Nephron (organoid): ENCODE results near the gene PNPLA7.

Source experiments
- H3K27ac Mint-ChIP-seq, 3 experiments: 2 replicates each; pipeline ENCODE4 v1.8.0; 2020; ENCODE audit warnings: mixed read lengths in 3 of 3, mild to moderate bottlenecking in 2 of 3, moderate library complexity in 1 of 3
- H3K27me3 Mint-ChIP-seq: 2 replicates; pipeline ENCODE4 v1.8.0; 2021; ENCODE audit warnings: low read depth, mild to moderate bottlenecking, moderate library complexity, mixed read lengths
- H3K36me3 Mint-ChIP-seq: 2 replicates; pipeline ENCODE4 v1.8.0; 2020; ENCODE audit warnings: low read depth, mixed read lengths
- H3K4me1 Mint-ChIP-seq: 2 replicates; pipeline ENCODE4 v1.8.0; 2020; ENCODE audit warnings: mixed read lengths
- H3K4me3 Mint-ChIP-seq, 3 experiments: 2 replicates each; pipeline ENCODE4 v1.8.0; 2020; ENCODE audit warnings: mild to moderate bottlenecking in 3 of 3, mixed read lengths in 3 of 3, moderate library complexity in 2 of 3
- H3K9me3 Mint-ChIP-seq: 2 replicates; pipeline ENCODE4 v1.8.0; 2020; ENCODE audit warnings: mixed read lengths
- TF ChIP-seq, protein P1 (sequence below), 3 experiments: fragments of 200-600 bp; sonication (generic); IDR thresholded peaks; one replicate each; pipeline ENCODE4 v1.5.0; 2021; ENCODE audit warnings: antibody characterized with exemption in 3 of 3; ENCODE audit not compliant: unreplicated experiment in 3 of 3

PNPLA7 gene

GRCh38 chr9:137459152-137459600 lies 91.0 kb downstream of the PNPLA7 start, which contains the start of gene NSMF:
Gene NSMF, minus strand, starts transcription at chr9:137459334. Its CDS starts 232 bp downstream, at chr9:137459102.
- H3K27me3 Mint-ChIP-seq, result peaks cover 16% of the 10 kb centered on the region
- H3K27ac Mint-ChIP-seq, result peak within 1 kb of the TSS in 1 of 3 experiments; percentile 26
- H3K4me3 Mint-ChIP-seq, result peak within 1 kb of the TSS; percentile 66 to 71 (median 68)
- TF ChIP-seq, protein P1, sequence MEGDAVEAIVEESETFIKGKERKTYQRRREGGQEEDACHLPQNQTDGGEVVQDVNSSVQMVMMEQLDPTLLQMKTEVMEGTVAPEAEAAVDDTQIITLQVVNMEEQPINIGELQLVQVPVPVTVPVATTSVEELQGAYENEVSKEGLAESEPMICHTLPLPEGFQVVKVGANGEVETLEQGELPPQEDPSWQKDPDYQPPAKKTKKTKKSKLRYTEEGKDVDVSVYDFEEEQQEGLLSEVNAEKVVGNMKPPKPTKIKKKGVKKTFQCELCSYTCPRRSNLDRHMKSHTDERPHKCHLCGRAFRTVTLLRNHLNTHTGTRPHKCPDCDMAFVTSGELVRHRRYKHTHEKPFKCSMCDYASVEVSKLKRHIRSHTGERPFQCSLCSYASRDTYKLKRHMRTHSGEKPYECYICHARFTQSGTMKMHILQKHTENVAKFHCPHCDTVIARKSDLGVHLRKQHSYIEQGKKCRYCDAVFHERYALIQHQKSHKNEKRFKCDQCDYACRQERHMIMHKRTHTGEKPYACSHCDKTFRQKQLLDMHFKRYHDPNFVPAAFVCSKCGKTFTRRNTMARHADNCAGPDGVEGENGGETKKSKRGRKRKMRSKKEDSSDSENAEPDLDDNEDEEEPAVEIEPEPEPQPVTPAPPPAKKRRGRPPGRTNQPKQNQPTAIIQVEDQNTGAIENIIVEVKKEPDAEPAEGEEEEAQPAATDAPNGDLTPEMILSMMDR (IDR thresholded peaks at IDR 0.05; ENCODE audit: unreplicated experiment in 3 of 3), result no peak
- no peaks in the 10 kb centered on the region for H3K36me3 Mint-ChIP-seq
- H3K9me3 Mint-ChIP-seq, result no peaks in the 10 kb centered on the region
- H3K4me1 Mint-ChIP-seq, result peaks cover 12% of the 10 kb centered on the region

GRCh38 chr9:137458194-137459151 lies 91.7 kb downstream of the PNPLA7 start:
- no peaks in the 10 kb centered on the region for H3K36me3 Mint-ChIP-seq
- H3K9me3 Mint-ChIP-seq, result no peaks in the 10 kb centered on the region
- H3K4me1 Mint-ChIP-seq, result peaks cover 12% of the 10 kb centered on the region
- peak overlapping the region in 1 of 3 experiments; percentile 19 for H3K4me3 Mint-ChIP-seq
- TF ChIP-seq, protein P1 (IDR thresholded peaks at IDR 0.05; ENCODE audit: unreplicated experiment in 3 of 3), result no peak
- H3K27me3 Mint-ChIP-seq, result peaks cover 16% of the 10 kb centered on the region
- no peak overlapping the region for H3K27ac Mint-ChIP-seq

DNA sequence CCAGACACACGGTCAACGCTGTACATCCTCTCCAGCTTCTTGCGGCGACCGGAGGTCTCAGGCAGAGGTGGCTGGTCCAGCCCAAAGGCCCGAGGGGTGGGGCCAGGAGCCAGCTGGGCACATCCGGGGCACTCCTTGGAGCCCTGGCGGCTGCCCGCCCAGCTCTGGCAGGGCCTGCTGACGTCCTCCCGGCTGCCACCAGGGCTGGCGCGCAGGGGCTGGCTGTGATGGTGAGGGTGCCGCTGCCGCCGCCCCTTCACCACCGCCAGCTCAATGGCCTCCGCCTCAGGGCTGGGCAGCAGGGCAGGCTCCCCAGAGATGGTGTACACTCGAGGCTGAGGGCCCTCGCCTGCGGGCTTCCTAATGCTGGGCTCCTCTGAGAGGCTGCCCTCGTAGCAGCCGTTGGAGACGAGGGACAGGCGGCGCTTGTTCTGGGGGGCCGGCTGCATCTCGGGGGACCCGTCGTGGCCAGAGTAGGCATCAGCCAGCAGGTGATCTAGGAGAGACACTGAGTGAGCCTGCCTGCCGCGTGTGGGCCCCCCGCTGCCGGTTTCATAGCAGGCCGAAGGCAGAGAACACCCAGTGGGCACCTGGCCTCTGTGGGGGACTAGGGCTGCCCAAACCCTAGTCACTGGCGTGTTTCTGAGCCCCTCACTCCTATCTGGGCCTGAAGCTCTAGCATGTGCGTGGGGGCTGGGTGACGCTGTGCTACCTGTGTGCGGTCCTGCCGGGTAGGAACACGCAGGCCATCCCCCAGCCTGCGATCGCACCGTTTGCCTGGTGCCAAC lies 92.6 kb downstream of the PNPLA7 start:
- H3K9me3 Mint-ChIP-seq, result no peaks in the 10 kb centered on the region
- H3K36me3 Mint-ChIP-seq, result no peaks in the 10 kb centered on the region
- no peak overlapping the region for H3K27ac Mint-ChIP-seq
- peaks cover 12% of the 10 kb centered on the region for H3K4me1 Mint-ChIP-seq
- peaks cover 10% of the 10 kb centered on the region for H3K27me3 Mint-ChIP-seq
- TF ChIP-seq, protein P1 (IDR thresholded peaks at IDR 0.05; ENCODE audit: unreplicated experiment in 3 of 3), result no peak
- peak overlapping the region; percentile 66 to 68 (median 66) for H3K4me3 Mint-ChIP-seq

- Mint-ChIP-seq H3K4me3 (peak overlapping the region; percentile 57 to 81 (median 61)), H3K27me3 (peaks cover 8% of the 10 kb centered on the region), H3K27ac (peak overlapping the region in 2 of 3 experiments; percentile 33 to 75), H3K4me1 (peaks cover 12% of the 10 kb centered on the region), H3K36me3 (no peaks in the 10 kb centered on the region), H3K9me3 (no peaks in the 10 kb centered on the region)
- TF ChIP-seq, protein P1 (IDR thresholded peaks at IDR 0.05; ENCODE audit: unreplicated experiment in 3 of 3), result no peak
Observed at GRCh38 chr9:137456864-137457405, 93.3 kb downstream of the PNPLA7 start.

DNA sequence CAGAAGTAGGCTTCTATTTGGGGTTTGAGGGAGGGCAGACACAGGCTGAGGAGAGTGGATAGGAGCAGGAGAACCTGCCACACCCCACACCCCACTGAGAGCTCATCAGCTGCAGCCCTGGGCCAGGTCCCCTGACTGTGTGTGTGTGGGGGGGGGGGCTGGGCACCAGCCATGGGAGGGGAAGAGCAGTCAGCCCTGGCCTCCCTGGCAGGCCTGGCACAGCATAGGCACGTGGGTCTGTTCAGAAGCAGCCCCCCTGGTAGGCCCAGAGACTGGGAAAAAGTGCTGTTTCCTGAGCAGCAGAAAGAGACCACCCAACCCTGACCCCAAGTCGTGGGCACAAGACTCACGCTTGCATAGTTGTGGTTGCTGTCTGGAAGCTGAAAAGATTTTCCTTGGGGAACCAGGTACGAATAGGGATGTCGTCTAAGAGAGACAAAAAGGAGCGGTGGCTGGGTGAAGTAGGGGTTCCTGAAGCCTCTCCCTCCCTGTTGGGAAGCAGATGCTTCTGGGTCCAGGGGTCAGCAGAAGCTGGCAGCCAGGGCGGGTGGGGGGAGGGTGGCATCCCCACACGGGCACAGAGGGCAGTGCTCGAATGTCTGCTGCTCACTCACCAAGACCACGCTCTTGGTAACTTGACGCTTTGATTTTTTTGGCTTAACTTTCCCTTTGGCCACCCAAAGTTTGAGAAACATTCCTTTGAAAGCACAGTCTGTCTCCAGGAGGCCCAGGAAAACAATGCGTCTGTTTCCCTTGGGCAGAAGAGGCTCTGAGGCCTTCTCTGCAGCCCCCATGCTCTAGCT lies 93.9 kb downstream of the PNPLA7 start:
- Mint-ChIP-seq H3K36me3 (no peaks in the 10 kb centered on the region), H3K9me3 (no peaks in the 10 kb centered on the region), H3K27me3 (peaks cover 8% of the 10 kb centered on the region), H3K27ac (peak overlapping the region in 2 of 3 experiments; percentile 33 to 75), H3K4me3 (peak overlapping the region; percentile 64 to 81 (median 72)), H3K4me1 (peaks cover 12% of the 10 kb centered on the region)
- TF ChIP-seq, protein P1 (IDR thresholded peaks at IDR 0.05; ENCODE audit: unreplicated experiment in 3 of 3), result no peak
